Activated CD4-positive, CD25-positive, alpha-beta regulatory T cell treated with anti-CD3 and anti-CD28 coated beads, Interleukin-2, amount 50 U/mL, for 16 hours (primary cell): ENCODE measurements around the gene GPRIN3.

ENCODE experiments used
- DNase-seq: peaks from one replicate; pipeline ENCODE4 v3.0.0-alpha.2; 2020; ENCODE audit warnings: low read depth, low spot score

Gene GPRIN3

DNA sequence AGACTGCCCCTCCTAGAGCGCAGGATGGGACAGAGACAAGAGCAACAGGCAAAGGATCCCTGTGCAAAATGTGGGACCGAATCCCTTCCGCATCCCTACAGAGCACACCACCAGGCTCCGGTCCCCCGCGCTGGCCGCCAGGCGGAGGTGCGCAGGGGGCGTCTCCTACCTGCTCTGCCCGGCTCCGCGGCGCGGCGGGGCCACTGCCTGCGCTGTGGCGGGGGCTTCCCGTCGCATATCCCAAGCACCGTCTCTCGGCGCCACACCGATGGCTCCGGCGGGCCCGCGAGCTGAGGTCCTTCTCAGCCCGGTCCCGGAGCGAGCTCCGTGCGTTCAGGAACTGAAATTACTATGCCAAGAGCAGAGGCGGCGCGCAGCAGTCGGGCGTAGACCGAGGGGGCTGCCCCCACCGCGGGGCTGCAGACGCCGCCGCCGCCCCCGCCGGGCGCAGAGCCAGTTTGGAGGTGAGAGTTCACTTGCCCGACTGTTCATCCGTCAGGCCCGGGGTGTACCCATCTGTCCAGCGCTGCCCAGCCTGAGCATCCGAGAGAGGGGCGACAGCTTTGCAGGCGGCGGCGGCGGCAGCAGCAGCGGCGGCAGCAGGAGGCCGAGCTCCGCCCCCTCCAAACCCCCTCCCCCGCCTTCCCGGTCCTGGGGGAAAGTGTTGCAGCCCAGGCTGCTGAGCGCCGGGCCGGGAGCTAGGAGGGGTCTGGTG lies at the start of gene GPRIN3:
TSS of gene GPRIN3 (minus strand) at position 355 of the 715 bp plus-strand sequence. CDS start 57,690 bp downstream, outside the sequence.
- DNase-seq: peak; percentile 45

DNA sequence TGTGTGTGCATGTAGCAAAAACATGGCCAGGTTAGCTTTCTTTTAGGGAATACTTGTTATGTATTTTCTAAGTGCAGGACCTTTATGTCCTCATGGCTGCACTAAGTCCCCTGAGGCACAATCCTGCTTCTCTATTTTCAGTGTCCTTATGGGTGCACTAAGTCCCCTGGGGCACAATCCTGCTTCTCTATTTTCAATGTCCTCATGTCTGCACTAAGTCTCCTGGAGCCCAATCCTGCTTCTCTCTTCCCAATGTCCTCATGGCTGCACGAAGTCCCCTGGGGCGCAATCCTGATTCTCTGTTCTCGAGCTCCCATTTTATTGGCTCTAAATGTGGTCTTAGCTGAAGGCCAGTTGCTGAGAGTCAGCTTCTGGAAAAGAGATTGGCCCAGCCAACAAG lies 49.7 kb upstream of the GPRIN3 start:
- no peak for DNase-seq

DNA sequence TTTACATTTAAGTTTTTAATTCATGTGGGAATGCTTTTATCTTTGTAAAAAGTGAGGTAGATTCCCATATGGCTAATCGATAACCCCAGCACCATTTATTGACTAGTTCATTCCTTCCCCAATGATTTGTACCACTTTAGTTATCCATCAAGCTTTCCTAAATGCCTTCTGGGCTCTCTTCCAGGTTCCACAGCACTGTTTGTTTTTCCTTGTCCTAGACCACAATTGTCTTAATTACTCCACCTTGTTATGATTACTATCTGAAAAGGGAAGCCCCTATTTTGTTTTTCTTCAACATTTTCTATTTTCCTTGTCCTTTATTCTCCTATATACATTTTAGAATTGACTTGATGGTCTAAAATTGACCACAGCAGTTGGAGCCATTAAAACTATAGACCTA lies 48.5 kb upstream of the GPRIN3 start:
- DNase-seq: no peak

DNA sequence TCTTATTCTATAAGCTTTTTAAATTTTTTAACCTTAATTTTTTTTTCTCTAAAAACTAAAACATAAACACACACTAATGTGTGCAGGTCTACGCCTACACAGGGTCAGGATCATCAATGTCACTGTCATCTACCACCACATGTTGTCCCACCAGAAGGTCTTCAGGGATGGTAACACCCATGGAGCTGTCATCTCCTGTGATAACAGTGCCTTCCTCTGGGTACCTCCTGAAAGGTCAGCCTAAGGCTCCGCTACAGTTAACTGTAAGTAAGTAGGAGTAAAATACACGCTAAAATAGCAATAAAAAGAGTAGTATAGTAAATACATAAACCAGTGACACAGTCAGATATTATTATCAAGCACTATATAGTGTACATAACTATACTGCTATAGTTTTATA lies 45.9 kb upstream of the GPRIN3 start:
- DNase-seq: no peak

DNA sequence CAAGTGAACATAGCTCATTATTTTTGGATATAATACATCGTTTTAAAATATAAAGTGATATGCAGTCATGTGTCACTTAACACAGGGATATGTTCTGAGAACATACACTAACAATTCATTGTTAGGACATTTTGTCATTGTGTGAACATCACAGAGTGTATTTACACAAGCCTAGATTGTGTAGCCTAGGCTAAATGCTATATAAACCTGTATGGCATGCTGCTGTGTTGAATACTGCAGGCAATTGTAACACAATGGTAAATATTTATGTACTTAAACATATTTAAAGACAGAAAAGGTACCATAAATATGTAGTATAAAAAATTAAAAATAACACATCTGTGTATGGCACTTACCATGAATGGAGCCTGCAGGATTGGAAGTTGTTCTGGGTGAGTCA lies 44.9 kb upstream of the GPRIN3 start:
- no peak for DNase-seq

DNA sequence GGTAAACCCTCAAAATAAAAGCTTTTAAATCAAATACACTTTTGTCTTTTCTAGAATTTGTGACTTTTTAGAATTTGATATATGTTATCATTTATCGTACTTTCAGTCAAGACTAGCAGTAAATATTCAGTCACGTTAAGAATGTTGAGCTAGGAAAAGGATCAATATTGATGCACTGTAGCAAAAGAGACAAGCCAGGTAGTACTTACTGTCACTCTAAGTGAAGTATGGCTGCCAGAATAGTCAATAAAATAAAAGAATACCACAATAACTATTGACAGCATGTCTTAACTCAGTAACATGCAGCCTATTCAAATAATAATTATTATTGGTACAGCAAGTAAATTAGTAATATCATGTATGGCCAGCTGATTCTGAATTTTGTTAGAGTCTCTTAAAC lies 43.6 kb upstream of the GPRIN3 start:
- no peak for DNase-seq

DNA sequence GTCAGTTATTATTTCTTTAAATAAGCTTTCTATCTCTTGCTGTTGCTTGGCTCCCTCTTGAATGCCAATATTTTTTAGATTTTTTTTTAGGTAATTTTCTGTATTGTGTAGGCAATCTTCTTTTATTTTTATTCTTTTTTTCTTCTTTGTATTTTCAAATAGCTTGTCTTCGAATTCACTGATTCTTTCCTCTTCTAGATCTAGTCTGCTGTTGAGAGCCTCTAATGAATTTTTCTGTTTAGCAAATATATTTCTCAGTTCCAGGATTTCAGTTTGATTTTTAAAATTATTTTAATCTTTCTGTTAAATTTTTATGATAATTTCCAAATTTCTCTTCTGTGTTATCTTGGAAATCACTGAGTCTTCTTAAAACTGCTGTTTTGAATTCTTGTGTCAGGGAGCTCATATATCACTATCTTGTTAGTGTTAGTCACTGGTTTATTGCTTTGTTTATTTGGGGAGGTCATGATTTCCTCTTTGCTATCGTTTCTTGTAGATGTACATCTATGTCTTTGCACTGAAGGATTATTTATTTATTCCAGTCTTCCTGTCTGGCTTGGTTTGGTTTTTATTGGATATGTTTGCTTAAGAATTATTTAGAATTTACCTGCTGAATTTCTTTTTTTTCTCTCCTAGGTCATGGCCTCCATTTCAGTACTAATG lies 39.9 kb upstream of the GPRIN3 start:
- DNase-seq: no peak

DNA sequence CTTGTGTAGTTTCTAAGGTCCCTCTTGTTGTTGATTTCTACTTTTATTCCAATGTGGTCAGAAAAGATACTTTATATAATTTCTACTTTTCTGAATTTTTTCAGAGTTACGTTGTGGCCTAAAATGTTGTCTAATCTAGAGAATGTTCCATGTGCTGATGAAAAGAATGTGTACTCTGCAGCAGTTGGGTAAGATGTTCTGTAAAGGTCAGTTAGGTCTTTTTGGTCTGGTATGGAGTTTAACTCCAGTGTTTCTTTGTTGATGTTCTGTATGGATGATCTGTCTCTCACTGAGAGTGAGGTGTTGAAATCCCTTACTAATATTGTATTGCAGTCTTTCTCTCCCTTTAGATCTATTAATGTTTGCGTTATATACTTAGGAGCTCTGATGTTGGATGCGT lies 37.0 kb upstream of the GPRIN3 start:
- DNase-seq: no peak

DNA sequence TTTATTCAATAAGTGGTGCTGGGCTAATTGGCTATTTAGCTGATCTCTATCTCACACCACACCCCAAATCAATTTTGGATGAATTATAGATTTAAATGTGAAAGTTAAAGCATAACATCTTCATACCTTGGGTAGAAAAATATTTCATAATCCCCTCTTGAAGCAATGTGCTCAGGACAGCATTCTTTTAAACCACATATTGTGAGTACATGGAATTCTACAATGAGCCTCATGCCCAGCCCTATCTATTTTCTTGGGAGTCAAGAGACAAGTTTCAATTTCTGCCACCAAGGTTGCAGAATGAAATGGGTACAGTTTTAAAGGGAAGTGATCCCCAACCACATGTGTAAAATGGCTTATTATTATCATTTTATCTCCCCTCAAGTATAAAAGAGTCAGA lies 30.6 kb upstream of the GPRIN3 start:
- DNase-seq: no peak

DNA sequence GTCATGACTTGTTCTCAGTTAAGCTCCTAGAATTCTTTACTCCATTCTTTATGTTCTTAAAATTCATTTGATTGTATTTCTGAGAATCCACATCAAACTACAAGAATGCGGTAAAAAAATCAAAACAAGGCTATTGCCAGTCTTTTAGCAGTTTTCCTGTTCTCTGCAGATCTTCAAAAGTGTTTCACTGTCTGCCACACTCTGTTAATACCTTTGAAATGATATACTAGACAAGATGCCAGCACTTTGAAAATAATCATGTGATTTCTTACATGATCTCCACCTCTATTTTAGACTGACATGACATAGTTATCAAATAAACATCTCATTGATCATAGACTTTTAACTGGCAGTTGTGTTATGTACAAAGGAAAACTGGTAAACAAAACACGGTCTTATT lies 30.1 kb upstream of the GPRIN3 start:
- no peak for DNase-seq

DNA sequence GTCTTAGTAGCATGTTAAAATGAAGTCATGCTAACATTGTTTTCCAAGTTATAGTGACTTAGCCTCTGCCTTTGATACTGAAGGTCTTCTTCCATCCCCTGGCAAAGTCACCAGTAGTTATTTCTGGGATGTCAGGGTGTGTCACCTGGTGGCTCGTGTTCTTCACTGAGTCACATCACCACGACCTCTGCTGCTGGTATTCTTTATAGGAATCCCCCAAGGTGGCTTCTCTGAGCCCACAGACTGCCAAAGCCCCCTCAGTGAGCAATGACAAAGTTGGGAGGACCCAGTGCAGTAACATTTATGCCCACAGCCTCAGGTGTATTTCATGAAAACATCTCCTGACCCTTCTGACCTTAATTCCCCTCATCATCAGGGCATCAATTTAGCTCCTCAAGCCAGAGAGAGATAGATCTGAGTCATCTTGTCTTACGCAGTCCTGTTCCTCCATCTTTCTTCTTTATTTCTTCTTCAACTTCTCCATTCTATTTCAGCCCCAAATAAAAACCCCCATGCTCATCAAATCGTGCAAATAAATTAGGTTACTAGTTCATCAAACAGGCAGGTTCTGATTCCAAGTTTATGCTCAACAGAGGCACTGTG lies 29.3 kb upstream of the GPRIN3 start:
- no peak for DNase-seq

DNA sequence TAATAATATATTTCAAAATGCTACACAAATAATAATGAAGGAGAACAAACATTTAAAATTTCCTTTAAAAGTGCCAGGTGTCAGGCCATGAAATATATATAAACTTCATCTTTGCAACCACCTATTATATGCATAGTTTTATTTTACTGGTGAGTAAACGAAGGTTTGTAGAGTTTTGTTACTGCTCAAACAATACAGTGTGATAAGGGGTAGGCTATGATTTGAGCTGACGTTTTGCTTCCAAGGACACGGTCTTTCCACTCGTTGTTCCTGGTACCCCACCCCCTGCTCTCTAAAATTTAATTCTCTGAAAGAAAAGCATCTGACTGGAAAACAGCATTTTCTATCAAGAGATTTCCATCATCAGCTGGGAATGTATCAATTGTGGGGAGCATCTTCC lies 27.2 kb upstream of the GPRIN3 start:
- DNase-seq: no peak

DNA sequence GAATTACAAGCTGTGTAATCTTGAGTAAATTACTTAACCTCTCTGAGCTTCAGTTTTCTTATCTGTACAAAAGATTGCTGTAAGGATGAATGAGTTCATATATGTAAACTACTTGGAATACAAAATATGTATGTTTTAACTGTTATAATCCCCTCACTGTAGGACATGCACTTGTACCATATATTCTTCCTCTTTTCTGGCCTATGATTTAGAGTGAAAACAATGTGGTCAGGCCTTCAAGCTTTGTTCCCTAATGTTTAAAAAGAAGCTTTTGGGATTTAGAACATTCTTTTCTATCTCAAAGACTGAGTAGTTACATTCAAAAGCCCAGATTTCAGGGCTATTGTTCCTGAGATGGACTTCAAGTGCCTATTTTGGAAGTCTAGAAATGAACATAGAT lies 26.7 kb upstream of the GPRIN3 start:
- no peak for DNase-seq

DNA sequence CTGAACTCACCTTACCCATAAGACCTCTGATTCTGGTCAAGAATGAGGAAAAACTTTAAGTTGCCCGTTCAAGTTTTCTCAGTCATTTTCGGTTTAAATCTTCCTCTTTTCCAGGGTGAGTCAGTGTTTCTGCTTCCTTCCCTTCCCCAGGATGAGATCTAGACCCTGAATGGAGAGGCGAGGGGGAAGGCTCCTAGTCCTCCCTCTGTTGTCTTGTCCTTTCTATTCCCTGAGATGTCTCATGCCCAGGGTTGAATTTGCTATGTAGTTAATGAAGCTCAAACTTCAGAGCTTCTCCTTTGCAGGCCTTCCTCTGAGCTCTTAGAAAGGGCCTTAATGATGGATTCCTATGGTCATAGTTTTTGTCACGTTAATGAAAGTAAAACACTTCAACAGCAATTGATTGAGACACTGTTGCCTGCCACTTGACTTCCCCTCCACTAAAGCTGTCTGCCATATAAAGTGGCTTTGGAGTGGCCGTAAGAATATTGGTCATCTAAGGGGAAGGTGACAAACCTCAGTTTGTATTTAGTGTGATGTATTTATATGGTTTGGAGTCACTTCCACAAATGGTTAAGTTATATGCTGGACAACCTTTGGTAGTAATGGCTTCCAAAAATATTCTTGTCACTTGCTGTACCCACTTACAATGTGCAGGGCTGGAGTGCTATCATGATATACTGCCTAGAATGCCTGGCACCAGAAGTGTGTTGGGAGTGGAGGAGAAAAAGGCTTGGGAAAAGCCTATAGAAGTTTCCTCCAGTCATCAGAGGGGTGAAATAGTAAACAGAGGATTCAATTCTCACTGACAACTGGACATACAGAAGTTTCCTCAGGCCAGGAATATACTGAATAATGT lies 24.3 kb upstream of the GPRIN3 start:
- no peak for DNase-seq

DNA sequence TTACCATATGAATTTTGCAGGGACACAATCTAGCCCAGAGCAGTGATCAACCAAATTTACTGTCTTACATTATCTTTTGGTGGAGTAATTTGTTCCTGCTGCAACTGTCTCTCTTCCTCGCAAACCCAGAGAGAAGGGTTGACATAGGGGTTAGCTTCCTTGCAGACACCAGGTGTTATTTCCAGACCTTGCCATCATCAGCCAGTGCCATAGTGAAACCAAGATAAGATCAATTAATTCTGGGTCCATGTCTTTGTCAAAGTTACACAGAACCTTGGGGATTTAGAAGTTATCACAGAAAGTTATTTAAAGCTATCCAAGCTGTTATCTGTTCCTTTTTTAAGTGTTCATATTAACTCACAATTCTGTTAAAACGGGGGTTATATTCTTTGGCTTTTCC lies 23.6 kb upstream of the GPRIN3 start:
- DNase-seq: no peak

DNA sequence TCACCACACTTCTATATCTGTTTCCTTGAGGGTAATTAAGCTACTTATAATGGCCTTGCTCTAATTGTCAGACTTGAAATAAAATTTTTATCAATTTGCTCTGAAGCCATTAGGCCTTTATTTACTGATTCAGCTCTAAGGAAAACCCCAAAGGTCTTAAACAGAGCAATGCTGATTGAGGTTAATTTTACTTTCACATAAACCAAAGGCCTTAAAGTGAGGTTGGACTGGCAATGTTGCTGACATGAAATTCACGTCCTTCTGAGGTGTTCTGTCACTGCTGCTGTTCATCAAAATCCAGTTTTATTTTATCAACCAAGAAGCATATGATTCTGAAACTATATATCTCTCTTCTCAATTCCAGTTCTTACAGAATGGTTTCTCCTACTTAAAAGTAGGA lies 21.7 kb upstream of the GPRIN3 start:
- DNase-seq: no peak

DNA sequence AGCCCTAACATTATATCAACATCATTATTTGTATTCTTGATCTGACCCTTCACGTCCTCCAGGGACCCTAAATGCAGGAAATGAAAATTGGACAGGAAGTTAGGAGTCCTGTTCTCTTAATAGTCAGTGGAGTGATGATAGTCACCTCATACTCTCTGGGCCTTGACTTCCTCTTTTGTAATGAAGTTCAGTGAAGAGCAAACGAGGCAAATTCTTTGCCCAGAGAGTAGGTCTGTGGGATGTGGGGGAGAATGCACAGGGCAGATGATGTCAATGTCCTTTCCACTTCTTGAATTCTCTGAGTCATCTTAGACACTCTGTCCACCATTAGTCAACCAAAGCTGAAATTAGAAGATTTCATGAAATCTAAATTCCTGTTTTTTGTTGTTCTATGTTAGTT lies 17.1 kb upstream of the GPRIN3 start:
- no peak for DNase-seq

DNA sequence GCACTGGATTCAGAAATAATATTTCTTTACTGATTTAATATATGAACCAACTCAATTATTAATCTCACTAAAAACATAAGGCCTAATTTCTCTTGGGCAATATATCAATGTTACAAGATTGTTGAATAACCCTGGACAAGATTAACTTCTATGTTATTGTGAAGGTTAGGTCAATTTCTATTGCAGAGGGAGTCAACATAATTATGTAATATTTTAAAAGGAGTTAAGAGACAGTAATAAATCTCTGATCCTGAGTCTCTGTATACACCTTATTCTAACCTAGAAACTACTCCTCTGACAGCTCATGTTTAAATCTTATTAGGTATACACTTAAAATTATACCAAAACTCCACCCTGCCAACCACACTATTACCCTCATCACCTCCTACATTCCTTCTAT lies 15.1 kb upstream of the GPRIN3 start:
- DNase-seq: no peak

DNA sequence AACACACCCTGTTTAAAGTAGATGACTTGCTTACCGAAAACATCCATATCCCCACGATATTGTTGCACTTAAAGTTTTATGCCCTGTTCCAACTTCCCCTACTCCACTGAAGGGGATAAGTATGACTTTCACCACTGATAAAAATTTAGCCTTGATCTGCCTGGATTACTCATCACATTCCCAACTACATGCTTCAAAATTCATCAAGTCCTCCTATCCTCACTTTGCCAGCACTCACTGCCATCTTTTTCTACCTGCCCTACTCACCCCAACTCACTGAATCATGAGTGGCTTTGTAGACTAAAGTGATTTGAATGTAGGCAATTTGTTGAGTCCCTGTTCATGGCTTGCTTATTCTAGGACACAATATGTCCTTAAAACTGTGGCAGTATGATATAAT lies 12.2 kb upstream of the GPRIN3 start:
- DNase-seq: no peak

DNA sequence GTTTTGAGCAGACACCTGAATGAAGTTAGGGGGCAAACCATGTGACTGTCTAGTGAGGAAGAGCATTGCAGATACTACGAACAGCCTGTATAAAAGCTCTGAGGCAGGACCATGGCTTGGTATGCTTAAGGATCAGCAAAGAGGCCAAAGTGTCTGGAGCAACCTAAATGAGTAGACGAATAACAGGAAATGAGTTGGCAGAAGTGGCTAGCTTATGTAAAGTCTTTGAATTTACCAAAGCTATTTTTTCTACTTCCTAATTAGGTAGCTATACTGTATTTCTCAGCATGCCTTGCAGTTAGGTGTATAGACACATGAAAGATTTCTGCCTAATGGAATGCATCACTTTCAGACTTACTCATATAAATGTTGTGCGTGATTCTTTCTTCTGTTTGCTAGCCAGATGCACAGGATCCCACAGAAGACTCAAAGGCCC lies 9.3 kb upstream of the GPRIN3 start:
- DNase-seq: no peak

DNA sequence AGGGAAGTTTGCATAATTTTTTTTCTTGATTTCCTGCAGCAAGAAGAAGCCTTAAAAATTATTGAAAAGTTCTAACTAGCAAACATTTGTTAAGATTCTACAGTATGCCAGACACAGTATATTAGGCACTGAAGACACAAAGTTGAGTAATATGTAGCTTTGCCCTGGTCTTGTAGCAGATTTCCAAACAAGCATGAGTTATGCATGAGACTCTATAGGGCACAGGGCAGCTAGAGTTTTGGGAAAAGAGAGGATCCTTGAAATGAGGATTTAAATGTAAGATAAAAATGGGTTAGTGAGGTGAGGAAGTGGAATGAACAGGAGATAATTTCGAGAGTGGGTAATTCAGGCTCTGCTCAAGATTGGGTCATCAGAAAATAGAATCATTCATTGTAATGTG lies 8.6 kb upstream of the GPRIN3 start:
- no peak for DNase-seq

DNA sequence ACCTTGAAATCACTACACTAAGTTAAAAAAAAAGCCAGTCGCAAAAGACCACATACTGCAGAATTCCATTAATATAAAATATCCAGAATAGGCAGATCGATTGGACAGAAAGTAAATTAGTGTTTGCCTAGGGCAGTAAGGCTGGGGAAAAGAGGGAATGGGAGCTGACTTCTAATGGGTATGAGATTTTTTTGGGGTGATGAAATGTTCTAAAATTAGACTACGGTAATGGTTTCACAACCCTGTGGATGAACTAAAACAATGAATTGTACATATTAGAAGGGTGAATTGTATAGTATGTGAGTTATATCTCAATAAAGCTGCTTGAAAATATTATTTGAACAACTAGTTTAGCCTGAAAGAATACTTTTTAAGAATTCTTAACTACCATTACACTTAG lies 6.7 kb upstream of the GPRIN3 start:
- DNase-seq: no peak
